ENCODE data around the gene NRAP.

DNA sequence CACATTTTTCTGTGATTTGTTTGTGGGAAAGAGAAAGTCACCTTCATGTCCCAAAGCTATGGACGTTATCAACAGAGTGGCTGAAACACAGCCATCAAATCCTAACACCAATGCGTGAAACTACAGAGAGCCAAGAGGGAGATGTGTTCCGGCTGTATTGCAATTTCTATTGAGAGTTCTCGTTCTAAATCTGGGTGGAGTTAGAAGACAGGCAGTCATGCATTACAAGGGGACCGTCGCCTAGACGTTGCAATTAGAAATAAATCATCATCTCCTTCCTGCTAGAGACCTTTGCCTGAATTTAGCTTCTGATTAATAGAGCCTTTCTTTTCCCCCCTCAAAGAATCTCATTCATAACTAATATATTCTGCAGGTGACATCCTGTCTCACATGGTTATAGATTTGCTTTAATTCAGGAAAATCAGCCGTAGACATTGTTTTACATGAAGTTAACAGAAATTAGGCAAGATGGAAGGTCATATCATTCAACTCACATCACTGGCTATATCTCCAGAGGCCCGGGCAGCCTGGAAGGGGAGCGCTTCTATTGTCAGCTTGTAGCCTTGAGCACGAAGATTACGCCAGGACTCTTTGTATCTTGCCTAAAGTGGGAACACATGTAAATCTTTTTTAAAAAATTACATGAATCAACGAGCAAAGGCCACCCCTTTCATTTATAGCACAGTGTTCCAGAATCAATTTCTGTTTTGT is 58.4 kb downstream of the NRAP start:
- TF ChIP-seq POLR2A (IDR thresholded peaks at IDR 0.05), result no peak
- TF ChIP-seq CTCF (IDR thresholded peaks at IDR 0.05), result no peak
